HG02943 (cell line): Measurements from ENCODE around the gene ABAT.

Source experiments
- ATAC-seq: cut with Tn5 transposase; IDR thresholded peaks from one replicate; pipeline ENCODE4 v1.9.1; 2021; ENCODE audit warnings: mild to moderate bottlenecking, low read depth, moderate library complexity; ENCODE audit not compliant: unreplicated experiment

The ABAT gene

DNA sequence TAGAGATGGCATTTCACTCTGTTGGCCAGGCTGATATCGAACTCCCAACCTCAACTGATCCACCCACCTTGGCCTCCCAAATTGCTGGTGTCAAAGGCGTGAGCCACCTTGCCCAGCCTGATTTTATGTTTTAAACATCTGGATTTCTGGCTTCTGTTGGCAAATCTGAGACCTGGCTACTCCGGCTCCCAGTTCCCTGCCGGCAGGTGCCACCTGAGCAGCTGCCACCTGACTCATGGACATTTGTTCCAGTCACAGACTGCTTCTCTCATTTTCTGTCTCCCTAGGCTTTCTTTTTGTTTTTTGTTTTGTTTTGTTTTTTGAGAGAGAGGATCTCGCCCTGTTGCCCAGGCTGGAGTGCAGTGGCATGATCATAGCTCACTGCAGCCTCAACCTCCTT, 132.8 kb downstream of the ABAT start:
- ATAC-seq, result no peak

DNA sequence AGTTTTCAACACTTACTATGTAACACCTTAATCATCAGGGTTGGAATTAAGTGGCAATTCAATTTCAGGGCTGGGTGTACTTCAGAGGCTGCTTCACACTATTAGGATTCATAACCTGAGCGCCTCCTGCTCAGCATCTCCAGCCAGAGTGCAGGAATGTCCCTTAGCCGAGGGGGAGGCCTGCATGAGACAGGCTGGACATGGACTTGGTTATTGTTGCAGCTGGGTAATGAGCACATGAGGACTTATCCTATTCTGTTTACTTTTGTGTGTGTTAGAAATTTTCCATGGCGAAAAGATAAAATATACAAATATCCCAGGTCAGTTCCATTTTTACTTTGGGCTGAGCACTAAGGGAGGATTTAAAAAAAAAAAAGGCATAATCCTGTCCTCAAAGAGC, 133.6 kb downstream of the ABAT start:
- ATAC-seq, result no peak

DNA sequence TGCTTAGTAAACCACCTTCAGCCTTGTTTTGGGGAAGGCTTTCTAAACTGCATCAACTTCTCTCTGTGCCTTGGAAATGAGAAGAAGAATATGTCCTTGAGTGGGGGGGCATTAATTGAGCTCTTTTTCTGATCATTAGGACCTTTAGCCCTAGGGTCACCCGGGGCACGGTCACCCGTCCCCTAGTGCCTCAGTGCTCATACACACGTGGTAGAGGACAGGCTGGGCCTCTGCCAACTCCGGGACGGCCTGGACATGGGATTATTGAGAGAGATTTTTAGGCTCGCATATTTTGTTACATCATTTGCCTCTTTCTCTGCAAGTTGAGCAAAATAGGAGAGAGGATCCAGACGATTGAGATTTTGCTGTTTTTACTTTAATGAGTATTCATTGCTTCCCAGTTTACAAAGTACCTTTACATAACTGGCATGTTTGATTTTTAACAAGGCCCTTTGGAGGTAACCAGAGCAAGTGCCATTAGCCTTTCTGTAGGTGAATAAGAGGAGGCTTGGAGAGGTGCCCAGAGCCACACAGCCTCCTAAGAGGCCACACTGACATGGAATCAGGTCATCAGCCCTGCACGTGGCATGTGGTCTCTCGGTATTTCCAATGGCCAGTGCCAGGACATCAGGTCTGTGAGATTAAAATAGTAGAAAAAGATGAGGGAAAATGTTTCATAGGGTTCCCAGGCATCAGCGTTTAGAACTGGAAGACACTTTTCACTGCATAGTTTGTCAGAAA, 134.4 kb downstream of the ABAT start:
- no peak for ATAC-seq

DNA sequence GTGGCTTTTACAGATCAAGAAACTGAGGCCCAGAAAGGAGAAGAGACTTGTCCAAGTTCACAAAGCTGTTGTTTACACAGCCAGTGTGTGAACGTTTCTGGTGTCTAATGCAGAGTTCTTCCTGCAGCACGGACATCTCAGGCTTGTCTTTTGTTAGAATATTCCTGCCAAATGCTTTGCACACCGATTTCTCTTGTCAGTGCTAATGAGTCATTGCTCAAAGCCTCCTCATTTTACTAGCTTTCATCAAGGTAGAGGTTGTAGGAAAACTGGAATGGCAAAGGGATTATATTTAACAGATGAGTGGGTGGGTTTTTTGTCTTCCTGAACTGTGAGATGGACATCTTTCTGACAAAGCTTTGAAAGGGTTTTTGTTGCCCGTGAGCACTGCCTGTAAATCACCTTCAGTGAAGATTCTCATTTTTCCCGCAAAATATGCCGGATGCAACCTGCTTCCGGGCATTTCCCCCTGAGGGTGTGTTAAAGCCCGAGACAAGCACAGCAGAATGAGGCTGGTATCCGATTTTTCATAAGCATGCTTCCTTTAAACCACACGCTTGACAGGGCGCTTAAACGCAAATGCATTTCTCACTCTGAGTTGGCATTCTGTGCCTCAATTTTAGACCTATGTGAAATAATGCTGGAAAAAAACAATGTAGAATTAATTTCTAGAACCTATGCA, 137.9 kb downstream of the ABAT start:
- ATAC-seq, result no peak

DNA sequence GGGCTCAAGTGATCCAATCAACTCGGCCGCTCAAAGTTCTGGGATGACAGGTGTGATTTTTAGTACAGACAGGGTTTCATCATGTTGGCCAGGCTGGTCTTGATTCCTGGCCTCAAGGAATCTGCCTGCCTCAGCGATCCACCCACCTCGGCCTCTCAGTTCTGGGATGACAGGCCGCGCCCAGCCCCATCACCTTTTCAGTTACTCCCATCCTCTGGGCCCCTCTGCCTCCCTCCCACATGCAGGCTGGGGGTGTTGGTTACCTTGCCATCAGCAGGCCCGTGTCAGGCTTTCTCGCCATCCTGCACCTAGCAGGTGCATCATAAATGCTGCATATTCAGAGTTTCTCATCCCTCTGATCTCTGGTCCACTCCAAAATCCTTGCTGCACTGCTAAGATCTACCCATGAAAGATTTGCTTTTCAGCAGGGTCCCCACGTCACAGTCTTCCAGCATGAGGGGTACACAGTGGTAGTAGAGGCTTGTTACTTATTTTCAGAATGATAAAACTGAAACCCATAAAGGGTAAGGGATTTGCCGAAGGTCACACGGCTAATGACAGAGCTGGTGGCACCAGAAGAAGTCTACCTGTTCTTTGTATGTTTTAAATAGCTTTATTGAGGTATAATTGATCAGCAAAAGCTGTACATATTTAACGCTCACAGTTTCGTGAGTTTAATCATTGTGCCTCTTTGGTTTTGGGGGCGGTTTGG, 139.8 kb downstream of the ABAT start:
- no peak for ATAC-seq

DNA sequence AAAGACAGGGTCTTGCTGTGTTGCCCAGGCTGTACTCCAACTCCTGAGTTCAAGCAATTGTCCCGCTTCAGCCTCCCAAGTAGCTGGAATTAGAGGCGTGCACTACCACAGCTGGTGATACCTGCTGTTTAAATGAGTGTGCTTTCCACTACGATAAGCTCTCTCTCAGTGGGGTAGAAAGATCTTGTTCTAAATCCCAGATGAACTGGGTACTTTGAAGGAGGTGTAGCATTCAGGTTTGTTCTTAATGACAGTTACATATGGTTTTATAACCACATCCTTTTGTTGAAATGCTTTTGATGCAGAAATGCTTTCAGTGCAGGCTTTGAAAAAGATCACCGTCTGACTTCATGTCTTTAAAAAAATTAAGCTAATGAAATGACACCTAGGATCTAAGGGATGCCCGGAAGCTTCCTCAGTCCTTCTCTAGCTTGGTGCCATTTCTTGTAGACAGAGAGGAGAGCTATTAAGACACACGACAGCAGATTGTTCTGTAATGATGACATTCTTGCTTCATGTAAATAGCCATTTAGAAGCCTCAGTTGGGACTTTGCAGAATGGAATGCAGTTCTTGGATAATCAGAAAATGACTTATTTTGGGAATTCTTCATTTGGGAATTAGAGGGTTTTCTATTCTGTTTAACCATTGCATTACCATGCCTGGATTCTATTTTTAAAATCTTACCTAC, 142.7 kb downstream of the ABAT start:
- no peak for ATAC-seq

DNA sequence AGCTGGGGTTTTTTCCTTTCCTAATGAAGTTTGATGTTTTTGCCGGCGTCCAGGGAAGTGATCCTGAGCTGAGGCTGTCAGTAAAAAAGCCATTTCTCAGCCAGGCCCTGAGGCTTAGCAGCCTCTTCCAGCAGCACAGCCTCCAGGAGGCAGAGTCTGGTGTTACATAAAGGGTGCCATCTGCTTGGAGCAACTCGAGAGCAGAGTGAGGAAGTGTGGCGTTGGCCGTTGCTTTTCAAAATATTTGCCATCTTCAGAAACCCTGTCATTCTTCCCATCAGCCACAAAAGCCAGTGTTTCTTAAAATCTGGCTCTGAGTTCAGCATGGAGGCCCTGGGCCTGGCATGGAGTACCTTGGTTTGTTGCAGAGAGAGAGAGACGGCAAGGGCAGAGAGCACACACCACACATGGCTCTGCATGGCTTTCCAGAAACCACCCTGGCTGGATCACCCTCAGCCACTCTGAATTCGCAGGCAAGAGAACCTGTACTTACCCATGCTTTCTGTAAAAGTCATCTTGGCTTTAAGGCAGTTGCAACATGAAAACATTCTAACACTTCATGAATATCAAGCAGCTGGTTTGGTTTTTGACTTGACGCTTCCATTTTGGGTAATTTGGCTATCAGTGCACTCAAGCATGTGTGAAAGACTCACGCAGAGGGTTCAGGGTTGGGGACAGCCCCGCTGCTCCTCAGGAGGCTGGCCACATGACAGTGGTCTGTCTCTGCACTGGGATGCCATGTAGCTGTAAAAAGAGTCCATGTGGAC, 144.3 kb downstream of the ABAT start:
- no peak for ATAC-seq

- ATAC-seq, result no peak
Measured at GRCh38 chr16:8819411-8820034, 145.1 kb downstream of the ABAT start.

DNA sequence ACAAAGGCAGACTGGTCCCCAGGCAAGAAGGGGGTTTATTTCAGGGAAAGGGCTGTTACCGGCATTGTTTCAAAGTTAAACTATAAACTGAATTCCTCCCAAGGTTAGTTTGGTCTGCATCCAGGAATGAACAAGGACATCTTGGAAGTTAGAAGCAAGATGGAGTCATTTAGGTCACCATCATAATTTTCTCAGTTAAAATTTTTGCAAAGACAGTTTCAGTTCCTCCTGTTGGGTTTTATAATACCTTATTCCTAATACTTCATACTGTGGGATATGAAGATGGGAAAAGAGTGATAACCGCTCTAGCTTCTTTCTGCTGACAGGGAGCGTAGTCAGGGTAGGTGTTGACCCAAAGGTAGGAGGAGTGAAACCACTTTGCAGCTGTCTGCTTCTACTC, 148.0 kb downstream of the ABAT start:
- no peak for ATAC-seq

GRCh38 chr16:8826278-8826879, 152.0 kb downstream of the ABAT start:
- no peak for ATAC-seq

GRCh38 chr16:8828541-8829165, 154.2 kb downstream of the ABAT start:
- no peak for ATAC-seq

- ATAC-seq, result no peak
Measured at GRCh38 chr16:8831450-8831849, 157.0 kb downstream of the ABAT start.

DNA sequence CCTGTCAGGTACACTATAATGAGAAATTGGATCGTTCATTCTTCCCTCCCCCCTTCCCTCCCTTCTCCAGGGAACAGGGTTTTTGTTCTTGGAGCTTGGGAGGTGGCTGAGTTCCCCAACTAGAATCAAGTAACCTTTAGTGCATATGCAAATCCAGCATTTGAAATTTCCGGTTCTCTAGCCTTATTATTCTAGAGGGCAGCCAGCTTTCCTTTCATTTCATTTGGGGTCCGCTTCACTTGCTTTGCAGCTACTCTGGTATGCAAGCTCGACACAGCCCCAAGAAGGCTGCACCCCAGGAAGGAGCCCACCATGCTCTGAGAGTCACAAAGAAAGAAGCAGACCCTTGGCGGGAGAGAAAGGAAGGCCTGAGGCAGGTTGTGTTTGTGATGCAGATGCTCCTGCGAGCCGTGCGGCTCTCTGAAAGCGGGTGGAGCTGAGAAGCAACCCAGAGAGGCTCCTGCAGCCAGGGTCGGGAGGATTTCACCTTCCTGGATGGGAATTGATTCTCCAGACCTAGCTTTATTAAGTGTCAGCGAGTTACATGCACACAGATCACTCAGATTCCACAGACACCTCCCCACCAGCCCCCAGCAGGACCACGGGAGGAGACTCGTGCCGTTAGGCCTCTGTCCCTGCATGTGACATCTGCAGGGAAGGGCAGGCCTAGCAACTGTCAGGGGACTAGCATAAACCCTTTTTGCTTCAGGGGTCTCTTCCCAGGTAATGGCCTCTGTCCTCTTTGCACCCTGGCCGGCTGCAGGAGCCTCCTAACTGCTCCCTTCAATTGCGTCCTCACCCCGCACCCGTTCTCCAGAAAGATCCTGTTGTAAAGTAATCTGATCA, 157.7 kb downstream of the ABAT start:
- ATAC-seq, result no peak

DNA sequence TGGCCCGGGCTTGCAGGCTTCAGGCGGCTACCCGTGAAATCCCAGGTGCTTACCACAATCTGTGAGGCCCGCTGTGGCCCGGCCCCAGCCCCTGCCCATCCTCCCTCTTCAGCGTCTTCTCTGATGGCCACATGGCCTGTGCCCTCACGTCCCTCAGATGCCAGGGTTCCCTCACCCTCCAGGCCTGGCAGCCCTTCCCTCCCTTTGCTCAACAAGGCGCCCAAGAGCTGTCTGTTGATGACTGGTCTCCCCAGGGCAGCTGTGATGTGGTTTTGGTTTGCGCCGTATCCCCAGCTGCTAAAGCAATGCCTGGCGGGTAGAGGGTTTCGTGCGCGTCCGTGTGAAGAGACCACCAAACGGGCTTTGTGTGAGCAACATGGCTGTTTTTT, 158.3 kb downstream of the ABAT start:
- ATAC-seq, result no peak
